Measurements from ENCODE around the gene SH3PXD2A.

SH3PXD2A gene

DNA sequence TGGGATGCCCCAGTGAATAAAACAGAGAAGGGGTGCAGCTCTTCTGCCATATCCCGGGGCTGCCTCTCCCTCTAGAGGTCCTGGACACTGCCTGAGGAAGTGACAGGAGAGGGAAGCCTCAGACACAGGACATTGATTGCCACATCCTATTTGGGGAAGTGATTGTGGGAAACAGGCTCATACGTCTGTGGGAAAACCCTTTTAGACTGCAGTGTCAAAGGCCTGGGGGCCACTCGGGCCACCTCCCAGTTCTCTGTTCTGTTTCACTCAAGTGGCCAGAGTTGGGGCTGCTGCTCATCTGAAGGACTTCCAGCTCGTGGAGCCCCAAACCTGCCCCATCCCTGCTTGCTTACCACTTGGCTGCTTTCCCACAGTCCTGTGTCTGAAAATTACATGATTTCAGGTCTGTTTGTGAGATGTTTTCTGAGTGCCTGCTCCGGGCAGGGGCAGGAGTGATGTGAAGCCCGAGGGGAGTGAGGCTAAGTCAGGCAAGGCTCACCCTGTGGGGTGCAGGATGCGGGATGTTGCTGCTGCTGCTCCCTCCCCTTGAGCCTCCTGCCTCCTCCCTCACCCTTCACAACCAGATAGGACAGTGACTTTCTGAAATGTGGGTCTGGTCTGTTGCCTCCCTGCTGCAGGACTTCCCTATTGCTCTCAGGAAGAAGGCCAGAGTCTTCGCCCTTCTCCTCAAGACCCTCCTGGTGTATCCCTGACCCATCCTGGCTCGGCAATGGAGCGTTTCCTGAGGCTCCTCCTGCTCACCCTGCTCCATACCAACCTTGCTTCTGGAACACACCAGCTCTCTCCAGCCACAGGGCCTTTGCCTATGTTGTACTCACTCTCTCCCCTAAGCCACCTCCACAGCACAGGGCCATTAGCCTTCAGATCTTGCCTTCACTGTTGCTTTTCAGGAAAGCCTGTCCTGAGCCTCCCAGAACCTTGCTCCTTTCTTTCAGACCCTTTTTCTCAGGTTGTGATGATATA, 303.5 kb downstream of the SH3PXD2A start:
- no peak for DNase-seq

DNA sequence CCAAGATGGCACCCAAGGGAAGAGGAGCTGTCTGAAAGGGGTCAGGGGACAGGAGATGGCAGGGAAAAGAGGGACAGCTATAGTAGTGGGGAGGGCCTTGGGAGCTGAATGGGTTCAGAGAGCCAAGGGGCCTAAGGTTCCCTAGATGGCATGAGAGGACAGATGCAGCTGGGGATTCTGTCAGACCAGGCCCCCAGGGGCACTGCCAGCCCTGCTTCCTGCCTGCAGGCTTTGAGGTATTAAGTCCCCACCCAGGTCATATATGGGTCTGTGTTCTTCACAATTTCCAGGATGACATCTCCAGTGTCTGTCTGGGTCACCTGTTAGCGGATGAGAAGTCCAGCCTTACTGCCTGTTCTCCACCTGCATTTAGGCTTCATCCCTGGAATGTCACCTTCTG, 305.1 kb downstream of the SH3PXD2A start:
- DNase-seq, result no peak

DNA sequence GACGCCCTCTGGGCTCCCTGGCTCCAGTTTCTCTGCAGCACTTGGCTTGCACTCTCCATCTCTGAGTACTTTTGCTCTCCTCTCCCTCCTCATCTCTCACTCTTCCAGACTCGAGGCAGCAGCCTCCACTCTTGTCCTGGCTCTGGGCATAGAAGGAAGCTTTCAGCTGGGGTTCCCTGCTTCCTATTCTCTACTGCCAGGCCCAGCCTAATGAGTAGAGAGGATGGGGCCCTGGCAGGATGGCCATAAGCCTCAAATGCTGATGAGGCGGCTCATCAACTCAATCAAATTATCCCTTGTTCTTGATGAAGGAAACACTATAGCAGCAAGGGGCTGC, 306.1 kb downstream of the SH3PXD2A start:
- no peak for DNase-seq

DNA sequence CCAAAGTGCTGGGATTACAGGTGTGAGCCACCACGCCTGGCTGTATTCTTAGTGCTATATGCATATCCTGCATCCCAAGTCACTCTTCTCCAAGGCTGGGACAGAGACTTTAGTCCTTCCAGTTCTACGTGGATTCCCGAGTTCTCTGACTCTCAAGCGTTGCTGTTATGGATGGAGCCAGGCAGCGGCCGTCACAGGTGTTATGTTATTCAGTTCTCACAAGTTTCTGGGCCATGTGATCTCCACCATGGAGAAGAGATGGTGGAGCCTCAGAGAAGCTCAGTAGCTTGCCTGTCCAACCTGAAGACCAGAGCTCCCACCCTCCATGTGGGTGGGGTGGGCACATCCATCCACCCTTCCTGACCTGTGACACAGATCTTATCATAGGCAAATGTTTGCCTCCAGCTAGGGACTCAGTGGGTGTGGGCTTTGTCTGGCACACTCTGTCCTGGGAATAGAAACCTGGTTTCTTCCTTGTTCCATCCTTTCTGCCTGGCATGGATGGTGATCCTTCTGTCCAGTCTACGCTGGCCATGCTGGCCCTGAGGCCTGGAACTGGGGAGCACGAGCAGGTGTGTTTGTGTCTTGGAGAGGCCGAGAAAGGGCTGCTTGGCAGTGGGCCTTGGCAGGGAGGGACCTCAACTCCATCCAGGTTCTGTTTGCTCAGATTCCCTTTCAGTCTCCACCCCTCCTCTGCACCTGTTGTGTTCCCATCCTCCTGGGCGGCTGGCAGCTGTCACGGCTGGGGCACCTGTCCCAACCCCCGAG, 306.6 kb downstream of the SH3PXD2A start:
- no peak for DNase-seq

DNA sequence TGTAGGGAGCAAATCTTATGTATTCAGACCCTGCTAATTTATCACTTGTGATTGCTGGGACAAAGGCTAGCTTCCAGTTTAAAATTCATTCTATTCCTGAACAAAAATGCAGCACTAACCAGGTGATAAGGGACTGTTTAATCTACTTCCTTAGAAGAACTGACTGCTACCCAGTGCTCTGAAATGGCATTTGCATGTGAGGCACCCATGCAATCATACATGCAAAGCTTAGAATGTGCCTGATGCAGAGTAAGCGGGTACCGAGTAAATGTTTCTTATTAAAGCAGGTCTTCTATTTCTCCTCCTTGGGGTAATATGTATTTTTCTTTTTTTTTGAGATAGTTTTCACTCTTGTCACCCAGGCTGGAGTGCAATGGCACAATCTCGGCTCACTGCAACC, 307.4 kb downstream of the SH3PXD2A start:
- DNase-seq, result no peak

DNA sequence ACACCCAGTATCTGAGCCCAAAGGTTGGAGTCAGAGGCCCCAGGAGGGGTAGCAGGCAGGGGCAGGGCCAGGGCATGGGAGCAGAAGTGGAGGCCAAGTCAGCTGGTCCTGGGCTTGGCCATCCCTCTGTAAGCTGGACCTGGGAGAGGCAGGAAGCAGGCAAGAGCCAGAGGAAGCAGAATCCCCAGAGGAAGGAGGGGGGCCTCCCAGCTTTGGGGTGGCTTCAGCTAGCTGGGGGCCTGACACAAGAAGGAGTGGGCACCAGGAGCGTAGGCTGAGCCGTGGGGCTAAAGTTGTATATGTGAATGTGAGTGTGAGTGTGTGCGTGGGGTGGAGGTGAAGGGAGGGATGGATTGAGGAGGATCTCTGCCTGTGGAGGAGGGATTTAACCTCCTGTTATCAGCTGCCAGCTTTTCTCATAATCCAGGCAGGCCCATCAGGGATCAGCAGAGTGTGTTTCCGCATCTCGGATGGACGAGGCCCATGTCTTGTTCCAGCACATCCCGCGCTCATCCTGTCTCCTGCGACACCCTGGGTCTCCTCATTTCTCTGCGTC, 307.9 kb downstream of the SH3PXD2A start:
- no peak for DNase-seq

DNA sequence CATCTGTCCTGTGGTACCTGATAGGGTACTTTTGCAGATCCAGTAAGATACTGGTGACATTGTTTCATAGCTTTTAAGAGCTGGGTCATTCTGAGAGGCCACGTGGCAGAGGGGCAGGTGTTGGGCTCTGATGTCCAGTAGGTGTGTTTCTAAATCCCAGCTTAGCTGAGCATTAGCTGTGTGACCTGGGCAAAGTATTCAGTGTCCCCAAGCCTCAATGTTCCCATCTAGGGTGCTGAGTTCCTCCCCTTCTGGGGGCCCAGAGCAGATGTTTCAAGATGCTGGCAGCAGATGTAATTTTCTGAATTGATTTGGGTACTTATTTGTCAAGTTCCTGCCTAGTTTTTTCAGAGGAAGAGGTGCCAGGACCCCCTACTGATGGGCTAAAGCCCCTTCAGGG, 309.0 kb downstream of the SH3PXD2A start:
- DNase-seq, result no peak

DNA sequence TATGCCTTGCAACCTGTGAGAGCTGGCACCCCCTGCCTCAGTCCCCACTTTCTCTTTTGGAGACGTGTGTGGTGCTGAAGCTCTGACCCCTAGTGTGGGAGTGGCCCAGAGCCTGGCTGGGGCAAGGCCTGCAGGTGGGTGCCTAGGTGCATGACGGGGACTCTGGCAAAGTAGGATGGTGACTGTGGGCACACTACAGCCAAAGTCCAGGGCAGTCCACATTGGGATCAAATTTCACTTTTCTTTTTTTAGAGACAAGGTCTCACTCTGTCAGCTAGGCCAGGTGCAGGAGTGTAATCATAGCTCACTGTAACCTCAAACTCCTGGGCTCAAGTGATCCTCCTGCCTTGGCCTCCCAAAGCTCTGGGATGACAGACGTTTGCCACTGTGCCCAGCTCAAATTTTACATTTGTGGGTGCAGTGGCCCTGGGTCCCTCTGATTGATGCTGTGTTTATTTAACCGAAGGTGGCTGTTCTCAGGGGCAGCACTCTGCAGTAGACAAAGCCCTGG, 309.6 kb downstream of the SH3PXD2A start:
- DNase-seq, result no peak

DNA sequence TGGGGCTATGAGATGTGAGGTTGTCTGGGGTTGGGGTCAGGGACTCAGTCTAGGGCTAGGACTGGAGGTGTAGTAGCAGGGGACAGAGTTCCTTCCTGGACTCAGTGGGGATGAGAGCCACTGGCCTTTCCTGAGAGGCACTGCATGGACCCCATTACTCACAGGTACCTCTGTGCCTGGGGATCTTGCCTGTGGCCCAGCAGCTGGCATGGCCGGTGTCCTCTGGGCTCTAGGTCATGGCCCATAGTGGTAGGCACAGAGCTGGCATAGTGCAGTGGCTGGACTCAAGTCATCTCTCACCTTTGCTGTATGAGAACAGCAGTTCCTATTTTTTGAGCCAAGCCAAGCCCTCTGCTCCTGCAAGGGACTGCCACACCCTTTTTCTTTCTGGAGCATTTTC, 310.0 kb downstream of the SH3PXD2A start:
- no peak for DNase-seq

DNA sequence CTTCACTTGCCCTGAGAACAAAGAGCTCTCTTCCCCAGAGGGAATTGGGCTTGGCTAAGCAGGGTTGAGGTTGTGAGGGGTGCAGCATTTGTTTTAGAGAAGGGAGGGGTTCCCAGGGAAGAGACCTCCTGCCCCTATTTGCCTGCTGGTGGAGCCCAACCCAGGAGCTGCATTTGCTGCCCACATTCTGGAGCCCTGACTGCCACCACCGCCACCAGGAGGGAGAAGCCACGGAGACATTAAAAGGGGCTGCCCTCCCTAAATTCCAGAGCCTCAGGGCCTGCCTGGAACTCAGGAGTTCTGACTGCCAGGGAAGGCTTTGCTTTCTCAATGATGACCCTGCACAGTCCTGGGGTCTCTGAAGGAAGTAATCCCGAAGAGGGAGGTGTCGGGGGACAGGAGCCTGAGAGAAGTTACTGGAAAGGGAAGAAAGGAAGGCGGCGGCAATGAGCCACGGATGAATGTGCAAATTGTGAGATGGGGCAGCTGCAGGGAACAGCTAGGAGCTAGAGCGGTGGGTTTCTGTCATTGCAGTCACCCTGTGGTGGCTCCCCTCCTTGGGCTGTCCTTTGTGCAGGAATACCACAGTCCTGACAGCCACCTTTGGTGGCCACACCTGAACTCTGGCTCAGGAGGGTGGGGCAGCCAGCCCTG, 310.6 kb downstream of the SH3PXD2A start:
- no peak for DNase-seq
